HG02763 (cell line): ENCODE results near the gene PTPRA.
A peak's percentile ranks its signal among the peaks of the same experiment; 100 is the strongest.
"Not testable (repeated sequence)": the region's sequence is repeated elsewhere in the genome, so short reads cannot be mapped to it uniquely, and the experiment has no call there.

Experiments
- ATAC-seq: cut with Tn5 transposase; IDR thresholded peaks from one replicate; pipeline ENCODE4 v1.9.1; 2021; ENCODE audit warnings: mild to moderate bottlenecking, moderate library complexity; ENCODE audit not compliant: unreplicated experiment

Gene PTPRA, protein sequence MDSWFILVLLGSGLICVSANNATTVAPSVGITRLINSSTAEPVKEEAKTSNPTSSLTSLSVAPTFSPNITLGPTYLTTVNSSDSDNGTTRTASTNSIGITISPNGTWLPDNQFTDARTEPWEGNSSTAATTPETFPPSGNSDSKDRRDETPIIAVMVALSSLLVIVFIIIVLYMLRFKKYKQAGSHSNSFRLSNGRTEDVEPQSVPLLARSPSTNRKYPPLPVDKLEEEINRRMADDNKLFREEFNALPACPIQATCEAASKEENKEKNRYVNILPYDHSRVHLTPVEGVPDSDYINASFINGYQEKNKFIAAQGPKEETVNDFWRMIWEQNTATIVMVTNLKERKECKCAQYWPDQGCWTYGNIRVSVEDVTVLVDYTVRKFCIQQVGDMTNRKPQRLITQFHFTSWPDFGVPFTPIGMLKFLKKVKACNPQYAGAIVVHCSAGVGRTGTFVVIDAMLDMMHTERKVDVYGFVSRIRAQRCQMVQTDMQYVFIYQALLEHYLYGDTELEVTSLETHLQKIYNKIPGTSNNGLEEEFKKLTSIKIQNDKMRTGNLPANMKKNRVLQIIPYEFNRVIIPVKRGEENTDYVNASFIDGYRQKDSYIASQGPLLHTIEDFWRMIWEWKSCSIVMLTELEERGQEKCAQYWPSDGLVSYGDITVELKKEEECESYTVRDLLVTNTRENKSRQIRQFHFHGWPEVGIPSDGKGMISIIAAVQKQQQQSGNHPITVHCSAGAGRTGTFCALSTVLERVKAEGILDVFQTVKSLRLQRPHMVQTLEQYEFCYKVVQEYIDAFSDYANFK

GRCh38 chr20:2873010-2873746 lies at the start of gene PTPRA:
TSS of gene PTPRA (plus strand) at chr20:2873481. CDS start at chr20:2964278, 90,797 bp downstream.
- ATAC-seq: peak; percentile 92

- ATAC-seq: no peak
These were observed 47.5 kb upstream of the PTPRA start for GRCh38 chr20:2825761-2826160.

DNA sequence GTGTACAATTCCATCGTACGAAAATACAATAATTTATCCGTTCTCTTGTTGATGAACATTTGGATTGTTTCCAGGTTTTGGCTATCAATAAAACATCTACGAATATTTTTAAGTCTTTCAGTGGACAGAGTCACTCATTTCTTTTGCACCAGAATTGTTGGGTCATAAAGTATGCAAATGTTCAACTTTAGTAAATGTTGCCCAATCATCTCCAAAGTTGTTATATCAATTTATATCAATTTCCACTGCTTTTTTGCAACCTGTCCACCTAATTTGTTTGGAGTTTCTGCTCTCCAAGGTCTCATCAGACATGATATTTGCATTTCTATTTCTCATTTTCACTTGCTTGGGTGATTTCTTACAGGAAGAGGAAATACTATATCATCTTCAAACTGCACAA lies 46.6 kb upstream of the PTPRA start:
- ATAC-seq: no peak

DNA sequence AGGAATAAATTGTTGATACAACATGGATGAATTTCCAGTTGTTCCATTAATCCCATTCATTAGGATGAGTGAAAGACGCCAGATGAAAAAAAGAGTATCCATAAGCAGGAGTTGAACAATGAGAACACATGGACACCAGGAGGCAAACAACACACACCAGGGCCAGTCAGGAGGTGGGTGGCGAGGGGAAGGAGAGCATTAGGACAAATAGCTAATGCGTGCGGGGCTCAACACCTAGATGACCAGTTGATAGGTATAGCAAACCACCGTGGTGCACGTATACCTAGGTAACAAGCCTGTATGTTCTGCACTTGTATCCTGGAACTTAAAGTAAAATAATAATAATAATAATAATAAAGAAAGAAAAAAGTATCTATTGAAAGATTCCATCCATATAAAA lies 43.9 kb upstream of the PTPRA start:
- no peak for ATAC-seq

DNA sequence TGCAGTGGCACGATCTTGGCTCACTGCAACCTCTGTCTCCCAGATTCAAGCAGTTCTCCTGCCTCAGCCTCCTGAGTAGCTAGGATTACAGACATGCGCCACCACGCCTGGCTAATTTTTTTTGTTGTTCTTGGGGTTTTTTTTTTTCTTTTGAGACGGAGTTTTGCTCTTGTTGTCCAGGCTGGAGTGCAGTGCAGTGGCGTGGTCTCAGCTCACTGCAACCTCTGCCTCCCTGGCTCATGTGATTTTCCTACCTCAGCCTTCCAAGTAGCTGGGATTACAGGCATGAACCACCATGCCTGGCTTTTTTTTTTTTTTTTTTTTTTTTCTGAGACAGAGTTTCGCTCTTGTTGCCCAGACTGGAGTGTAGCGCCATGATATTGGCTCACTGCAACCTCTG lies 42.1 kb upstream of the PTPRA start:
- ATAC-seq: not testable (repeated sequence)

- ATAC-seq: no peak
These were observed 39.5 kb upstream of the PTPRA start for GRCh38 chr20:2833761-2834160.

- ATAC-seq: no peak
These were observed 38.7 kb upstream of the PTPRA start for GRCh38 chr20:2834401-2835110.

- no peak for ATAC-seq
These were observed 37.9 kb upstream of the PTPRA start for GRCh38 chr20:2835331-2835796.

DNA sequence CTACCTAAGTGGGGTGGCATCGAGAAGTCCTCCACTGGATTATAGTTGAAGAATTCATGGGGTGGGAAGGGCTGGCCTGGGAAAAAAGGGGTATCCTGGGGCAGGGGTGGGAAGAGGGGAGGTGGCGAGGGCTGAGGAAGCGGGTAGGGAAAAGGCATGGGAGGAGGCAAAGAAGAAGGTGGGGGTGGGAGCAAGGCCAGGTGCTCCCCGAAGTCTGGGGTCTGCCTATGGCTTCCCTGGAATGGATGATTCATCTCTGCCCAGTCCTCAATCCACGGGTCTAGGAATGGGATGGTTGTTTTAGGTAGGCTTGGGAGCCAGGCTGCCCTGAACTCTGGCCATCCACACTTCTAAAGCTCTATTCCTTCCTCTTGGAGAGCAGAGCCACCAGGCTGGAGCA lies 37.2 kb upstream of the PTPRA start:
- ATAC-seq: no peak

- ATAC-seq: no peak
These were observed 35.9 kb upstream of the PTPRA start for GRCh38 chr20:2837221-2837960.

DNA sequence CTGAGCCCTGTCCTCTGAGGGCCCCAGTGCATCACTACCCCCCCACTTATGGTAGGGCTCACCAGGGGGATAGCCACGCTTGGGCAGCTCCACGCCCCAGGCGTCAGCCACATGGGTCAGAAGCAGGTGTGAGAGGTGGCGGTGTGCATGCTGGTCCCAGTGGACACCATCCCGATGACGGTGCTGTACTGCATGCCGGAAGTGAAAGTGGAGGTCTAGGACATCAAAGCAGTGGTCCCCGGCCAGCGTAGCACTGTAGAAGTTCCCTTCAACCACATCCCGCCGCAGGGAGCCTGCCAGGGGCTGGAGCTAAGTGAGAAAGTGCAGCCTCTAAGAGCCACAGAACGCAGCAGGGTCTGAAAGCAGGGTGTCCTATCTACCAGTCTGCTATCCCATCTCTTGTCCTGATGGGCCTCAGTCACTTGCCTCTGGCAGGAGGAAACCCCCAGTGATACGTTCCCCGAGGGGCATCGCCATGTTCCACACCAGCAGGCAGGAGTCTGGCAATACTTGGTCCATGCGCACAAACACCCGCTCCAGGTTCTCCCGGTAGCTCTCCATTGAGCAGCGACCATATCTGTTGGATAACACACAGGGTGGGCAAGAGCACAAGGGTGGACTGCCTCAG lies 35.0 kb upstream of the PTPRA start:
- no peak for ATAC-seq

DNA sequence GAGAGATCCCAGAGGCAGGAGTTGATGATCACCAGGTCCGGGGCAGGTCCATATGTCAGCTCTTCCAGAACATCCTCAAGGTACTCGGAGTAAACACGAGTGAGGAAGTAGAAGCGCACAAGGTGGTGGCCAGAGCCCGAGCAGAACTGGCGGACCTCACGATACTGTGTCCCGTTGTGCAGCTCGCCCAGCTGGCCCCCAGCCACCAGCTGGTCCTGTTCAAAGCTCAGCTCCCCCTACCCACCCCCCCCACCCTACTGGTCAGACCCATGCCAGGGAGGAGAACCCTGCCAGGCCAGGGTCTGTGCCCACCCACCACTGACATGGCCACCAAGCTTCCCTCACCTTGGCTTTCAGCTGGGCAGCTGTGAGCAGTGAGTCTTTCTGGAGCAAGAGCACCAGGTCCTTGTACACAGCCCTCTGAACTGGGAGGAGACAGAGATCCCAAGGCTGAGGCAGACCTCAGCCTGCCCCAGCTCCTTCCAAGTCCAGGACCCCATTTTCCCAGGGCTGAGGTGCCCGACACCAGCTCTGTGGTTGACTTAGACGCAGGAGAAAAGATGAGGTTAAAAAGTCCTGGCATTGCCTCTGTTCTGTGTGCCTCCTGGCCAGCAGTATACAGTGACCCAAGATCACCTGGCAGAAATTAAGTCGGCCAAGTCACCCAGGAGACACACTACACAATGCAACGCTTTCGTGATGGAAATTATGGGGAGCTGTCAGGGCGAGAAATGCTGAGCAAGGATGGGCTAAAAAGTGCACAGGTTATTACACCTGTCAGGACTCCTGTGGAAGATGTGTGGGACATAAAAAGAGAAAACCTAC lies 34.2 kb upstream of the PTPRA start:
- no peak for ATAC-seq

GRCh38 chr20:2839732-2840137 lies 33.5 kb upstream of the PTPRA start:
- peak; percentile 4 for ATAC-seq

DNA sequence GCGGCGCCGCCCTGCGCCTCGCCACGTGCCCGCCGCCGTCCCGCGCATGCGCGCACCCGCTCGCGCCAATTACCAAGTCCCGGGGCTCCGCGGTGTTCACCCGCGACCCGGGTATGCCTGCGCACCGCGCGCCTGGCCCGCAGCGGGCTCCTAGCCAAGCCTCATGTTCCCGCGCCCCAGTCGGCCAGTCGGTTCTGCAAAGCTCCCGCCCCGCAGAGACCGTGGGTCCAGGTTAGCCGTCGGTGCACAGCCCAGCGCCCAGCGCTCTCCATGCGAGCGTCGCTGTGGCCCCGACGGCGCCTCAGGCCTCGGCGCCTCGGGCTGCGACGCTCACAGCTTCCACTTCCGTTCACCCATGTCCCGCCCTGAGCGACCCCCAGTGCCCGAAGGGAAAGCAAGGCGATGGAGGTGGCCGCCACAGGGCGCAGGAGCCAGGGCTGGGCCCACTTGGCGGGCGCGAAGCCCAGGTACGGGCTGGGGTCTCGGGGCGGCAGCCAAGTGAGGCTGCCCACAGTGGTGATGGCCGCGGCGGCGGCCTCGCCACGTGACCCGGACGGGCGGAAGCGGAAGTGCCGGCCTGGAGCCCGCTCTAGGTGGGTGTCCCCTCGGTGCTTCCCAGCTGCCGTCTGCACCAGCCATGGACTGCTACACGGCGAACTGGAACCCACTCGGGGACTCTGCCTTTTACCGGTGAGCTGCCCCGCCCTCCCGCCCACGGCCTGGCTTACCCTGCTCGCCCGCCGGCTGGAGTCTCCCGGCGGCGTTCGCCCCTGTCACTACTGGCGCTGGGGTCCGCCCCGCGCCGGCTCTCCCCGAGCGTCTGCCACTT lies 32.9 kb upstream of the PTPRA start, which contains the start of the genes PCED1A and VPS16:
Gene PCED1A, minus strand, starts transcription at position 518 of the 829 bp plus-strand sequence. CDS start 743 bp downstream, outside the sequence.
Gene VPS16, plus strand, starts transcription at position 608 of the 829 bp plus-strand sequence. Its CDS starts 30 bp downstream, at position 638.
- peak; percentile 96 for ATAC-seq

DNA sequence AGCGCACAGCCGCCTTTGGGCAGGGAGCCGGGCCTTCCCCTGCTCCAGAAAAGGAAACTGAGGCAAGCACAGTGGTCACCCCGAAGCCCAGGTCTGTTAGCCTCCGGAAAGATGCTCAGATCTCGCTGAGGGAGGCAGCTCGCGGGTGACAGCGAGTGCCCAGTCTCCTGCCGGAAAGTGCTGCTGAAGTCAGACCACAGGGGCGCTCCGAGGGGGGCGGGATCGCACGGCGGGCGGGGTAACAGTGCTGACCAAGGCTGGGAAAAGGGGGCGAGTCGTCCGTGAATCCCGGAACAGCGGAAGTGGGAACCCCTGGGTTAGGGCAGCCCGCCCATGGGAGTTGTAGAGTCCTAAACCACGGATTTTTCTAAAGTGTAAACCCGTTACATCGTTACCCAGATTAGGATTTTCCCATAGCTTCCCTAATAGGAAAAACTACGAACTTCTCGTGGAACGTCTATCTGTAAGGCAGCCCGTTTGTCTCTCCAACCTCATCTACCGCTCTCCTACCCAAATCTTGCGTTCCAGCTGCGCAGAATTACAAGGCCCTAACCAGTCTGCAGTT lies 32.2 kb upstream of the PTPRA start:
- ATAC-seq: peak; percentile 18

GRCh38 chr20:2845607-2846006 lies 27.7 kb upstream of the PTPRA start:
- no peak for ATAC-seq

DNA sequence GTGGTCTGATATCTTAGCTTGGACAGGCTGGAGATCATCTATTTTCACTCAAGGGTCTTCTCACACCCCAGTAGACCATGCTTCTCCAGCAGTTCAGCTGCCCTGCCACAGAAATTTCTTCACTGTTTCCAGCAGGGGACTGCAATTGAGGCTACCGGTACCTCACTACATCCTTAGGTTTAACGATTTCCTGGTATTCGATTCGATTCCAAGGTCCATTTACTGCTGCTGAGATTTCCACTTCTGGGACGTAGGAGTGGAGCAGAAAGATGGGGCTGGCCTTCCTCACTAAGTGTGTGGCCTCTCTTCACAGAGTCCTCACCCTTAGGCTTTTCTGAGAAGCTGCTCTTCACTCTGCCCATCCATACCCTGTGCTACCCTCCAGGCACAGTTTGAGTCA lies 26.6 kb upstream of the PTPRA start:
- ATAC-seq: no peak
